HepG2 (cell line): ENCODE results near the gene LIME1. TPM values are rescaled to one million over a fixed set of nuclear protein-coding genes. Genes with fewer than 3 reads are reported as not detected.

Experiments
- CAMTA2 ChIP-seq: sonication (generic); formaldehyde crosslinking; IDR thresholded peaks from 2 replicates; pipeline ENCODE4 v1.4.0; 2020; ENCODE audit warnings: mild to moderate bottlenecking, missing genetic modification reagents, borderline replicate concordance
- FOSL1 ChIP-seq: sonication (generic); formaldehyde crosslinking; IDR thresholded peaks from 2 replicates; pipeline ENCODE4 v1.9.0; 2021; ENCODE audit warnings: missing genetic modification reagents, borderline replicate concordance
- GZF1 ChIP-seq: sonication (generic); formaldehyde crosslinking; IDR thresholded peaks from 2 replicates; pipeline ENCODE4 v1.5.1; 2020; ENCODE audit warnings: mild to moderate bottlenecking, missing genetic modification reagents
- HNRNPK ChIP-seq: fragments of 200-400 bp; formaldehyde crosslinking; IDR thresholded peaks from 2 replicates; pipeline ENCODE4 v1.6.1; 2018; ENCODE audit warnings: low read length, low read depth, moderate library complexity, mild to moderate bottlenecking; ENCODE audit not compliant: poor library complexity, severe bottlenecking
- KLF13 ChIP-seq: sonication (generic); formaldehyde crosslinking; IDR thresholded peaks from 2 replicates; pipeline ENCODE4 v1.4.0; 2020; ENCODE audit warnings: mild to moderate bottlenecking, missing genetic modification reagents
- MAFG ChIP-seq: sonication (generic); formaldehyde crosslinking; IDR thresholded peaks from 2 replicates; pipeline ENCODE4 v1.5.1; 2020; ENCODE audit warnings: mild to moderate bottlenecking, missing genetic modification reagents
- PBX2 ChIP-seq: IDR thresholded peaks from 2 replicates; pipeline ENCODE4 v1.6.1; 2016; ENCODE audit warnings: control low read depth
- REL ChIP-seq: sonication (generic); formaldehyde crosslinking; conservative IDR thresholded peaks from 2 replicates; pipeline ENCODE4 v1.8.0; 2022; ENCODE audit warnings: mild to moderate bottlenecking, missing genetic modification reagents, moderate library complexity
- SP2 ChIP-seq: sonication (generic); formaldehyde crosslinking; IDR thresholded peaks from 2 replicates; pipeline ENCODE4 v1.5.1; 2020; ENCODE audit warnings: mild to moderate bottlenecking, missing genetic modification reagents
- TBL1XR1 ChIP-seq: fragments of 150-350 bp; IDR thresholded peaks from 2 replicates; pipeline ENCODE4 v1.6.1; 2014; ENCODE audit warnings: borderline replicate concordance, low read length; ENCODE audit not compliant: partially characterized antibody
- TEAD3 ChIP-seq: optimal IDR thresholded peaks from 2 replicates; pipeline ENCODE3; 2016; ENCODE audit warnings: borderline replicate concordance
- TFAP4 ChIP-seq: sonication (generic); IDR thresholded peaks from 2 replicates; pipeline ENCODE4 v1.6.1; 2016; ENCODE audit warnings: low read depth, borderline replicate concordance
- ZBTB1 ChIP-seq: sonication (generic); formaldehyde crosslinking; IDR thresholded peaks from 2 replicates; pipeline ENCODE4 v1.4.0; 2020; ENCODE audit warnings: missing genetic modification reagents, borderline replicate concordance
- ZNF607 ChIP-seq: sonication (generic); formaldehyde crosslinking; IDR thresholded peaks from 2 replicates; pipeline ENCODE4 v1.5.1; 2020; ENCODE audit warnings: missing genetic modification reagents, mild to moderate bottlenecking, borderline replicate concordance
- ZSCAN9 ChIP-seq: IDR thresholded peaks from 2 replicates; pipeline ENCODE4 v1.6.1; 2016; ENCODE audit warnings: borderline replicate concordance
- polyA plus RNA-seq, 8 experiments: library from polyadenylated mRNA; depleted of rRNA in 3 of 8; stranded (reverse) in 7 of 8; unstranded in 1 of 8; fragments of >200 nt; fragmentation: Illumina TruSeq in 4 of 8; extraction: Trizol in 4 of 8; gene quantifications; 2 replicates each; pipeline versions ENCODE4 v1.2.1 to v1.2.3, GENCODE V29; 2011 to 2016; ENCODE audit warnings: low read depth in 4 of 8, missing spikeins in 1 of 8, mixed read lengths in 1 of 8; ENCODE audit not compliant: insufficient read depth in 1 of 8
- total RNA-seq, 5 experiments: library from RNA; depleted of rRNA; stranded (reverse); fragments of >200 nt; fragmentation: Illumina TruSeq; extraction: Trizol; gene quantifications; 2 replicates each; pipeline ENCODE4 v1.2.3, GENCODE V29; 2016; ENCODE audit warnings: low read depth in 1 of 5
- TF ChIP-seq, protein P1 (sequence below): sonication (generic); formaldehyde crosslinking; IDR thresholded peaks from 2 replicates; pipeline ENCODE4 v1.4.0; 2020; ENCODE audit warnings: mild to moderate bottlenecking, low read depth, missing genetic modification reagents
- TF ChIP-seq, protein P2 (sequence below): sonication (generic); formaldehyde crosslinking; conservative IDR thresholded peaks from 2 replicates; pipeline ENCODE4 v1.8.1; 2023; ENCODE audit warnings: missing genetic modification reagents
- TF ChIP-seq, protein P3 (sequence below): sonication (generic); formaldehyde crosslinking; IDR thresholded peaks from 2 replicates; pipeline ENCODE4 v1.4.0; 2020; ENCODE audit warnings: mild to moderate bottlenecking, missing genetic modification reagents

The LIME1 gene
- total and polyA plus RNA-seq, 2 of the 13 experiments (the other 11 are each of a cell fraction or from before 2014, with no cell fraction given) = 13.0 to 61.5 TPM

GRCh38 chr20:63748070-63748933 is 11.8 kb downstream of the LIME1 start (continued):
- TF ChIP-seq ZSCAN9 (no peak), TFAP4 (no peak), PBX2 (no peak), REL (CRISPR knock-in tag) (no peak), ZBTB1 (CRISPR knock-in tag) (no peak), CAMTA2 (CRISPR knock-in tag) (no peak), MAFG (CRISPR knock-in tag) (no peak), ZNF607 (no peak), TEAD3 (peak; percentile 36), FOSL1 (CRISPR knock-in tag) (no peak), GZF1 (CRISPR knock-in tag) (no peak), TBL1XR1 (no peak), KLF13 (CRISPR knock-in tag) (no peak; the same call in 1 of the 2 replicates), SP2 (CRISPR knock-in tag) (no peak), HNRNPK (no peak)
- TF ChIP-seq, protein P1, sequence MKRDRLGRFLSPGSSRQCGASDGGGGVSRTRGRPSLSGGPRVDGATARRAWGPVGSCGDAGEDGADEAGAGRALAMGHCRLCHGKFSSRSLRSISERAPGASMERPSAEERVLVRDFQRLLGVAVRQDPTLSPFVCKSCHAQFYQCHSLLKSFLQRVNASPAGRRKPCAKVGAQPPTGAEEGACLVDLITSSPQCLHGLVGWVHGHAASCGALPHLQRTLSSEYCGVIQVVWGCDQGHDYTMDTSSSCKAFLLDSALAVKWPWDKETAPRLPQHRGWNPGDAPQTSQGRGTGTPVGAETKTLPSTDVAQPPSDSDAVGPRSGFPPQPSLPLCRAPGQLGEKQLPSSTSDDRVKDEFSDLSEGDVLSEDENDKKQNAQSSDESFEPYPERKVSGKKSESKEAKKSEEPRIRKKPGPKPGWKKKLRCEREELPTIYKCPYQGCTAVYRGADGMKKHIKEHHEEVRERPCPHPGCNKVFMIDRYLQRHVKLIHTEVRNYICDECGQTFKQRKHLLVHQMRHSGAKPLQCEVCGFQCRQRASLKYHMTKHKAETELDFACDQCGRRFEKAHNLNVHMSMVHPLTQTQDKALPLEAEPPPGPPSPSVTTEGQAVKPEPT (CRISPR knock-in tag) = no peak
- TF ChIP-seq, protein P2, sequence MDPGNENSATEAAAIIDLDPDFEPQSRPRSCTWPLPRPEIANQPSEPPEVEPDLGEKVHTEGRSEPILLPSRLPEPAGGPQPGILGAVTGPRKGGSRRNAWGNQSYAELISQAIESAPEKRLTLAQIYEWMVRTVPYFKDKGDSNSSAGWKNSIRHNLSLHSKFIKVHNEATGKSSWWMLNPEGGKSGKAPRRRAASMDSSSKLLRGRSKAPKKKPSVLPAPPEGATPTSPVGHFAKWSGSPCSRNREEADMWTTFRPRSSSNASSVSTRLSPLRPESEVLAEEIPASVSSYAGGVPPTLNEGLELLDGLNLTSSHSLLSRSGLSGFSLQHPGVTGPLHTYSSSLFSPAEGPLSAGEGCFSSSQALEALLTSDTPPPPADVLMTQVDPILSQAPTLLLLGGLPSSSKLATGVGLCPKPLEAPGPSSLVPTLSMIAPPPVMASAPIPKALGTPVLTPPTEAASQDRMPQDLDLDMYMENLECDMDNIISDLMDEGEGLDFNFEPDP (CRISPR knock-in tag) = 0 out of 2 replicates have a peak, but pooled peaks have one; percentile 75
- TF ChIP-seq, protein P3, sequence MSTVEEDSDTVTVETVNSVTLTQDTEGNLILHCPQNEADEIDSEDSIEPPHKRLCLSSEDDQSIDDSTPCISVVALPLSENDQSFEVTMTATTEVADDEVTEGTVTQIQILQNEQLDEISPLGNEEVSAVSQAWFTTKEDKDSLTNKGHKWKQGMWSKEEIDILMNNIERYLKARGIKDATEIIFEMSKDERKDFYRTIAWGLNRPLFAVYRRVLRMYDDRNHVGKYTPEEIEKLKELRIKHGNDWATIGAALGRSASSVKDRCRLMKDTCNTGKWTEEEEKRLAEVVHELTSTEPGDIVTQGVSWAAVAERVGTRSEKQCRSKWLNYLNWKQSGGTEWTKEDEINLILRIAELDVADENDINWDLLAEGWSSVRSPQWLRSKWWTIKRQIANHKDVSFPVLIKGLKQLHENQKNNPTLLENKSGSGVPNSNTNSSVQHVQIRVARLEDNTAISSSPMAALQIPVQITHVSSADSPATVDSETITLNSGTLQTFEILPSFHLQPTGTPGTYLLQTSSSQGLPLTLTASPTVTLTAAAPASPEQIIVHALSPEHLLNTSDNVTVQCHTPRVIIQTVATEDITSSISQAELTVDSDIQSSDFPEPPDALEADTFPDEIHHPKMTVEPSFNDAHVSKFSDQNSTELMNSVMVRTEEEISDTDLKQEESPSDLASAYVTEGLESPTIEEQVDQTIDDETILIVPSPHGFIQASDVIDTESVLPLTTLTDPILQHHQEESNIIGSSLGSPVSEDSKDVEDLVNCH (CRISPR knock-in tag) = no peak
